Stimulated activated CD4-positive, alpha-beta T cell treated with anti-CD3 and anti-CD28 coated beads, Interleukin-4, amount 100 ng/mL, for 24 hours (primary cell): Measurements from ENCODE around the gene MACROD2.

Source experiments
- DNase-seq: peaks from one replicate; pipeline ENCODE4 v3.0.0-alpha.2; 2020

MACROD2 gene

DNA sequence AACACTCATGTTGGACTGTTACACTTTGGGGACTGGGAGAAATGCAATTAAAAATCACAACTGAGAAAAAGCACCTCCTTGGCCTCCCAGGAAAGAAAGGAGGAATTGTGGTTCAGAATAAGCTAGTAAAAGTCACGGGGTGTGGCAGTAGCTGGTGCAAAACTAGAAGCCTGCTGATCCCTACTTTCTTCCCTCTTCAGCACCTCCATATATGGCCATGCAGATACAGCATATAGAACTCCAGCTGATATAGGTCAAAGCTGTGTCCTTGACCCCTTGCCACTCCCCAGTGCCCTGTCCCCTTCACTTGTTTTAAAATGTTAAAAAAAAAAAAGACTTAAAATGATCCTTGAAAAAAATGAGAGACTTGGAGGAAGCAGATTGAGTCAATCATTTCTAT is 347.6 kb downstream of the MACROD2 start:
- no peak for DNase-seq

DNA sequence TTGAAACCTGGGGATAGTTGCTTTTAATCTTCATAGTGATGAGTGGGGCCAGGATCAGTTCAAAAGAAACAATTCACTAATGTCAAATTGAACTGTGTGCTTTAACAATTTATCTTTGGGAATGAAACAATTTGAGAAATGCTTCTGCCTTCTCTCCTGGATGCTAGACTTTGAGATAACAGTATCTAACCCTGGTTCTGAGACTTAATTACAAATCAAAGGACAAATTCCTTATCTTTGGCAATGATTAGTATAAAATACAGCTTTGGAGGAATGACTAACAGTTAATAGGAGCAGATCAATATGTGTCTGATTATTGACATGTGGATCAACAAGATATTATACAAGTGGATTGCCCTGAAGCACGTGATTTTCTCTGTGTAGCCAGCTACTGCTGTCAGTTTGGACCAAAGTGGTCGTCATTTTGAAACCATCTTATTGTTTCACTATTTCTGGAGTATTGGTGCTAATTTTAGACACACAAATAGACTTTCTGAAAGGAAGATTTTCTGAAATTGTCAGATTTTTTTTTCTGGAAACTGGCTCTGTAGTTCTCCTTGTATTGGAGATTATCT is 348.3 kb downstream of the MACROD2 start:
- DNase-seq, result no peak

DNA sequence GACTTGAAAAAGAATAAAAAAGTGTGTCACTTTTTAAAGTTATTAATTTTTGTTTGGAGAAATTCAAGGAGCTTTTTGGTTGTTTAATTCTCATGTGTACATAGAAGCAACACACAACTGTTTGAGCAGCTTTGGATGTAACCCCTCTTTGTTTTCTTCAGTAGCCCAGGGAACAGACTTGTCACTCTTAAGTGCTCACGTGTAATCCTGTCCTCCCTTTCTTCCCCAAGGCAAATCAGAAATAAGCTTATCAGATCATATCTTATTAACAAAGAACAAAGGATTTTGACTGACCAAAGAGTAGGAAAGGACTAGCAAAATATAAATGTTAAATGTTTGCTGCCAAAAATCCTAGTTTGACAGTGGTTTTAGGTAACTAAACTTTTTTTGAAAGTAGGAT is 349.4 kb downstream of the MACROD2 start:
- no peak for DNase-seq

DNA sequence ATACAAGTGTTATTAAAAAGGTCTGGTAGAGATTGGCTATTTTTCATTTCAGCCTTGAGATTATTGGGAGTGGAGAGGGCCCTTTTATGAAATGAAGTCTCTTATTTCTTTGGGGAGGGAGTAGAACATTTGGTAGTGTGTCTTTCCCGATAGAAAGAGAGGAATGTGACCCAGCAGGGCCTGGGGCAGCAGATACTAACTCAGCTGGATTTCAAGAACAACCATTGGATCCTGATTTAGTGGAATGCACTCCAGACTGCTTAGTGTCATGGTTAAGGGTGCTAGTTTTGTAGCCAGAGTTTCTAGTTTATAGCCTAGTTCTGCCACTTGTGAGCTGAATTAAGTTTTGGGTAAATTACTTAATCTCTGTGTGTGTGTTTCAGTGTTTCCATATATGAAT is 360.5 kb downstream of the MACROD2 start:
- DNase-seq, result no peak

DNA sequence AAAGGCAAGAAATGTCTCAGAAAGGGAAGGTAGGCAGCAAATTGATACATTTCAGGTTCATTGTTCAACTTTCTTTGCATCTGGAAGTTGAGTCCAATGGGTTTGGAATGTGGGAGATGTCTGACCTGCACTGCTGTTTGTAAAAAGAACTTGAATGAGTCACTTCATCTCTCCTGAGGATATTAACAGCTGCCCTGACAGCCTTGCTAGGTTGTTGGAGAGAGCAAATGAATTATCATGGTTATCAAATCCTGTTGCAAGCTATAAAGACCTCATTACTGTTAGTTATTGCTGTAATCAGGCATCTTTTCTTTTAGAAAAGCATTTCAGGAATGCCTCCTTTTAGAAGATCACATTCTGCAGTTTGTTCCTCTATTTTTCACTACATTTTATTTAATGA is 365.1 kb downstream of the MACROD2 start:
- no peak for DNase-seq

DNA sequence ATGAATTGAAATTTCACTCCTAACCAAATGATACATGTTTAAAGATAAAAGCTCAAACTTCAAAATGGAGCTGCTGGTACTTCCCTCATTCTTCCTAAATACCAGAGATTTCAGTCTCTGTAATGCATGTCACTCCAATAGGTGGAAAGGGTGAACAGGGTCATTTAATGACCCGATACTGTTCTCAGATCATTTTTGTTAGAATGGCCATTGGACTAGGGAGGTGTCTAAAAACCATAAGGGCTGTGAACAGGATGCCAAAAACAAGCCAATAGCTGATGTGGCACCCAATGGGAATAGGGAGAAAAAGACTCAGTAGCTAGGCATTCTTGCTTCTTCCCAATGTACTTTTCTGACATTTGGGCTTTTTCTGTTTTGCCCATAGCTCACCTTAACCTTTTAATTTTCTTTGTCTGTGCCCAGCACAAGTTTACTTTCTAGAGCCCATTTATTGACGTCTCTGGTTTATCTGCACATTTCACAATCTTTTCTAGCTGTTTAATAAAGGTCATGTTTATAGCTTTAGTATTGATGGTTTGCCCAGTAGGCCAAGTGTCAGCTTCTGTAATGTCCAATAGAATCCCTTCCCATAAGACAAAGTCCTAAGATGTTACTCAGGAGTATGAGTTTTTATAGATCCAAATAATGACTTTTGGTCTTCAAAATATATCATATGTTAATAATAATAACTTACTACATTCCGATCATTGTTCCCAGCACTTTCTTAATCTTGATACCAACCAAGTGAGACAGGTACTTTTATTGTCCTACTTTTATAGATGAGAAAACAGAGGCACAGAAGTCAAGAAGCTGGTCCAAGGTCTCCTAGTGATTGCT is 366.4 kb downstream of the MACROD2 start:
- no peak for DNase-seq

DNA sequence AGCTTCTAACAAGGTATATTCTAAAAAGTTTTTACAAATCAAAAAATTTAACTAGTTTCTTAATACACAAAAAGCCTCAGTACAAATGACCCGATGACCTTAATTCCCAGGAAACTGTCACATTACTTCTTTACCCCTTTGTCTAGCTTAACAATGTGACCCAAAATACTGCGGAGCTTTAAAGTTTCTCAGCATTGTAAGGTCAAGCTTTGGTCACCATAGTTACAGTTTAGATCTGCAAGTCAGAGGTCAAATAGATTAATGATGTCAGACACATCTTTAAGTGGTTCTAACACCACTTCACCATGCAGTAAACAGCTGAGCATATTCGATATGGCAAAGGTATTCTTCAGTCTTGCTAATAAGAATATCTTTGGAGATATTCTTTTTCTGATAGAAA is 378.9 kb downstream of the MACROD2 start:
- no peak for DNase-seq

DNA sequence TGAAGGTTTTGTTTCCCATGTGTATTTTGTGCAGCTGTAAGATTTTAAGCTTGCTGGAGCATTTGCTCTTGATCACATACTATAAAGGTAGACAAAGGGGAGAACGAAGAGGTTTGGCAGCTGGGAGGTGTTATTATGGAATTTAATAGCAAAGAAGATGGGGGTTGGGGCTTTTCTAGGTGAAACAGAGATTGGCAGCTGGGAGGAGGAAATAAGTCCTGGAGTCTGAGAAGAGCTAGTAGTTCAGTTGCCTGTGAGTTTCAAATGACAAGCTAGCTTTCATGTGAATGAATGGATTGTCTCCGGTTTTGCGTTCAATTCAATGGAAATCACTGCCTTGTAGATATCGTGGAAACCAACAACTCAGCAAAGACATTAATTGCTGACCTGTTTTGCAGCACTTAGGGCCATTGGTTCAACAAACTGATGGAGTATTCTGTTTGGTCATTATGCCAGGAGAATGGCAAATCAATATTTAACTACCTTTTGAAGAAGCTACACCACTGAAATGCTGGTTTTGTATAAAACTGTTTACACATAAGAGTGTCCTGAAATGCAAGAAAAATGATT is 380.2 kb downstream of the MACROD2 start:
- DNase-seq, result no peak

DNA sequence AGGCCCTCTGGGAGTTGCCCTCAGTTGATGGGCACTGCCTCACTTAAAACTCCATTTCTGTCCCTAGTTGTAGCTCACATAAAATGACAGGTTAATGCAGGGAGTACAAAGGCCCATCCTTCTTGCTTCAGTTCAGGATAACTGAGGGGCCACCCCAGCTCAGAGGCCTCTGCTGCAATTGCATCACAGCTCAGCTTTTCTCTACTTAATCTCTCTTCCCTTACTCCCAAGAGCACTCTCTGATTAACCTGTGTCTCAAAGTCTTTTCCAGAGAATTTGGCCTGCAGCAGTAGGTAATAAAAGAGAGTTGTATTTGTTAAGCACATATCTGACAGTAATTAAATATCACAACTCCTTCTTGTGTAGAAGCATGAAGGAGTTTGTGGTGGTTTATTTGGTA is 383.0 kb downstream of the MACROD2 start:
- no peak for DNase-seq

DNA sequence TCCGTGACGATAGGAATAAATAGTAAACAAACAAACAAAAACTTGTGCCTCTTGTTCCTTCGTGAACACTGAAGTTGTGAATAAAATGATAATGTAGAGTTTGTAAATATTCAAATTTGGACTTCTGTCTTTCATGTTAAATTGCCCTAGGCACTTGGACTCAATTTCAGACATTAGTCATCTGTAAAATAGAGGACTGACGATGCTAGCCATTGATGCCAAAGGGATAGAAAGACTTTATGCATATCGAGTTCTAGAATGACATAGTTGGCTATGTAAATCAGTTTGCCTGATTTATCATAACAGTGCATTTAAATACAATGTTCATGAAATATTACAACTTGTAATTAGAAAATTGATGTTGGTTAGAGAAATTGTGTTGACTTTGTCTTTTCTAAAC is 388.0 kb downstream of the MACROD2 start:
- DNase-seq, result no peak

DNA sequence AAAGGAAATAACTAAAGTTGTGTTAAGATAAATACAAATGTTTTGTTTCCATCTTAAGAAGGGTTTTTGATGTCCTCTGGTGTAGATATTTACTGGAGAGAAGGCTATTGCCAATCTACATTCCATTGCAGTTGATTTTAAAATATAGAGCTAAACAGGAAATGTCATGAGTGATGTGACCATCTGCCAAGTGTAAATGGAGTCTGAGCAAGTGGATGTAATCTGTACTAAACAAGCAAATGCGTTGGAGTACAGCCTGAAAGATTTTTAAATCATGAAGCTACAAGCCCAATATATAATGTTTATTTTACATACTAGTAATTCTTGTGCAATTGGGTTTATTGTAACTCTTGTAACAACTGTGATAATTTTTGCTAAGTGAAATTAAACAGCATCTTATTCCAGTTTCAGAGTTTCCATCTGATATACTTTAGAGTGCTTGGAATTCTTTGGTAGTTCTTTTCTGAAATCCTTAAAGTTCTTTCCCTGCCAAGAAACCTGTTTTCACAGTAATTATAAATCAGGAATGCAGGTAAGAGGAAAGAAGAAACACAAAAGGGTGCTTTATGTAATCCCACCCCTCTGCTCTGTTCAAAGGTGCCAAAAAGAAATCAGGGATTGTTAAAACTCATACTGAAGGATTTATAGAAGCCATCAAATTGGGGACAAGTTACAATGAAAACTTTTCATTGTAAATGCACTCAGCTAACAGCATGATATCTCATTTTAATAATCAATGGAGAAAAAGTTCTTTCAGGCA is 389.3 kb downstream of the MACROD2 start:
- no peak for DNase-seq

DNA sequence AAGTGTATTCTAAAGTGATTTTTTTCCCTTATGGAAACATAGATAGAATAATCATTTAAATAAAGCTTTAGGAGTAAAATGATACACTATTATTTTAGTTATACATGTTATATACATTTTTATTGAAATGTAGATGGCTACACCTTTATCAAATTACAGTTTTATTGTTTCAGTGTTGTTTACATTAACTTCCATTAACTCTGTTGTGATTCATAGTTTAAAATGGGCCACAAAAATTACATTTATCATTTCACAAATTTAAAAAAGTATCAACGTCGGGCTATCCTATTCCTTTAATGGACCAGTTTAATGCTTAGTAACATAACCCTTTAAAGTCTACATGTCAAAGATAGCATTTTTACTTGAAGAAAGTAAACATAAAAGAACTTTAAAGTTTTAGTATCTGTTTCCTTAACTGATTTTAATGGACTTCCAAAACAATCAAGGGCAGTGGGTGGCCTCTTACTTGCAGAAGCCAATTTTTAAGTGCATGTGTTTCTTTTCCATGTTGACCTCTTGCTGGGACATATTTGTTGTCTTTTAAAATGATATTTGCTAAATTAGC is 389.9 kb downstream of the MACROD2 start:
- no peak for DNase-seq

DNA sequence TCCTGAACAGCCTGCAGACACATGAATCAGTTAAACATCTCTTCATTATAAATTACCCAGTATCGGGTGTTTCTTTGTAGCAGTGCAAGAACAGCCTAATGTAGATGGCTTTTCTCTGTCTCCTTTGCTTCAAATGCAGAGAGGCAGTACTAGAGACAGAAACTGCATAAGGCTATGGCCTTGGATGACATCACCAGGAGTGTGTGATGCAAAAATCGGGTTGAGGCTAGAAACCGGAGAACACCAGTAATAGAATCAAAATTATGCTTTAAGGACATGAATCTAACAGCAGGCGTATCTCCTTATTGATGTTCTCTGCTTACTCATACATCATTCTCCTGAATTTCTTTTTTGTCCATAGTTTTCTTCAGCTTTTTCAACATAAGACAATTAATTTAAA is 391.4 kb downstream of the MACROD2 start:
- no peak for DNase-seq

DNA sequence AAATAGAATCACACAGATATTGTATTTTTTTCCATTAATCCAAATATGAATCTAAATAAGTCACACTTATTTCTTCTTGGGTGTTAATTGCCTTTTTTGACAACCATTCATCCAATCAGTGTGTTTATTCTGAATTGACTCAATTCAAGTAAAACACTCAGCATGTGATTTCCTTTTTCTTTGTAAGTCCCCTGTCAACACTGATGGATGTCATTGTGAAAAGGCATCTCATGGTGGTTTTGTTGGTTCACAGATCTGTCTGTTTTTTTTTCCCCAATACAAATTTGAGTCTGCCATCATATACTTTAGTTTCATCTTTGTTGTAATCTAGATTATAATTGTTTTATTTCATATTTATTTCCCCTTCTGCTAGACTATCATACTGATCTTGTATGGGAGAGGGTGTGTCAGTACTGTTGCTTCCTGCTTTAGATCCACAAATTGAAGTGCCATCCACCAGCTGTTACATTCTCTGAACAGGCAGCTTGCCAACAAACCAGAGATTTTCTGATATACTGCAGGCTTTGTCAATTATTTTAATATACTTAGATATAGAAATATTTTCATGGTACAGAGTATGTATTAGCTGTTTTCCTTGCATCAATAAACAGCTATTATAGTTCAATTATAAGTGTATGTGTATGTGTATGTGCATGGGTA is 406.3 kb downstream of the MACROD2 start:
- DNase-seq, result no peak

DNA sequence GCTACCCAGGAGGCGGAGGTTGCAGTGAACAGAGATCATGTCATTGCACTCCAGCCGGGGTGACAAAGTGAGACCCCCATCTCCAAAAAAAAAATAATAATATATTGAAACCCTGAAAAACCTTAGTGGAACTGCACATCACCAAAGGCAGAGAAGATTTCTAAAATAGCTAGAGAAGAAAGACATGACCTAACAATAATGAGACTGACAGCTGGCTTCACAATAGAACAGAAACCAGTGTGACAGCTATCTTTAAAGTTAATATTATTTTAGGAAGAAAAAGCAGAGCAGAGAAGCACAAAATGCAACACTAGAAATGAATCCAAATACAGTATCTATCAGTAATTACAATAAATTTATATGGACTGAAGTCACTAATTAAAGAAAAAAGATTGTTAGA is 409.2 kb downstream of the MACROD2 start:
- DNase-seq, result no peak

DNA sequence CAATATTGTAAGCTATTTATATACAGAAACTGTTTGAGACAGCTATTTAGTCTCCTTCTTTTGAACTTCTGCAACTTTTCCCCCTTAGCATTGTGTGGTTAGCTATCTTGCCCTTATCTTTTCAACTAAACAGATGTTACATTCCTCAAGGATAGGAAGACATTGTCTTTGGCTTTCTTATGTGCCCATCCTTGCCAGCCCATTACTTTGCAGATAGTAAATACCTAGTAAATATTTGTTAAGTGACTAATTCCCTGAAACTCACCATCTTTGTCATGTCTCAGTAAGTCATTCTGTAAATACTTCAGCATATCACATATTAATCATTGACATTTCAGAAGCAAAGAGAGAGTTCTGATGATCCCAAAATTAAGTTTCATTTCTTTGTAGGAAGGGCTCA is 411.2 kb downstream of the MACROD2 start:
- DNase-seq, result no peak

DNA sequence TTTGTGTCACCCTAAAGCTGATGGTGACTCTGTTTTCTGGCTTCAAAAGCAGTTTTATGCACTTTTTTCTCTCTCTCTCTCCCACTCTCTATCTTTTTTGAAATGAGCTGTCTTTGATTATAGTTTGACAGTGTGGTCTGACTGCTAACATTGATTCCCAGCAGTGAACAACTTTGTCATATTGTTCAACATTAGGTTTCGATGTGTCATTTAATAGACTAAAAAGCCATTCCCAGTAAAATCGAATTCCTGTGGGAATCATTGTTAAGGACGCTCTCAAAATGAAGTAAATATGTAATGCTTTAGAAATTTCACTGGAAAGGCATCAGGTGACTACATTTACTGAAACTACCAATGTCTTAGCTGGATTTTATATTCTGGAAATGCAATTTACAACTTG is 412.0 kb downstream of the MACROD2 start:
- no peak for DNase-seq

DNA sequence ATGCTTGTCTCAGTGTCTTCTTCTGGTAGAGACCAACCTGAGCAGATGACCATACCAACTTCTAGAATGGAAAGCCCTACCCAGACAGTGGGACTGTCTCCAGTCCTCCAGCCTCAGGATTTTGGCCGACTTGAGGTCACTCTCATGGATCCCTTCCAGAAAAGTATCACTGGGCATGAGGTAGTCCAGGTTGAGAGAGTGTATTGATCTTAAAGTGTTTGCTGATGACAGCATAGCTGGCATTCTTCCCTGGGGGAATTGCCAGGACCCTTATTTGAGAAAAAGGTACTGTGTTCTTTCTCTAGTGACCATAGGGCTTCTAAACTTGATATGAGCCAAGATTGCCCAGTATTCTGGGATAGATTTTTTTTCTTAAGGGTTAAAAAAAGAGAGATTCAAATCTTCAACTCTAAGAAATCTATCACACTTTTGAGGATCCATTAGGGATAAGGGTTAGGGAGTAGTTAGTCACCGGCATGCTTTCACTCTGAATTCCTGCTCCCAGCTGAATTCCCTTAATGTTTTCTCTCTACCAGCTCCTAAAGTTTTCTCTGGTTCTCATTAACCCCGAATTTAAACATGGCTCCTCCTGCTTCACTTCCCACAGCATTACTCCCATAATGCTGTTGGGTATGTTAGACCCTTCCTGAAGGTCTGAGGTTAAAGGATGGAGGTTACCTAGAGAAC is 415.7 kb downstream of the MACROD2 start:
- no peak for DNase-seq

DNA sequence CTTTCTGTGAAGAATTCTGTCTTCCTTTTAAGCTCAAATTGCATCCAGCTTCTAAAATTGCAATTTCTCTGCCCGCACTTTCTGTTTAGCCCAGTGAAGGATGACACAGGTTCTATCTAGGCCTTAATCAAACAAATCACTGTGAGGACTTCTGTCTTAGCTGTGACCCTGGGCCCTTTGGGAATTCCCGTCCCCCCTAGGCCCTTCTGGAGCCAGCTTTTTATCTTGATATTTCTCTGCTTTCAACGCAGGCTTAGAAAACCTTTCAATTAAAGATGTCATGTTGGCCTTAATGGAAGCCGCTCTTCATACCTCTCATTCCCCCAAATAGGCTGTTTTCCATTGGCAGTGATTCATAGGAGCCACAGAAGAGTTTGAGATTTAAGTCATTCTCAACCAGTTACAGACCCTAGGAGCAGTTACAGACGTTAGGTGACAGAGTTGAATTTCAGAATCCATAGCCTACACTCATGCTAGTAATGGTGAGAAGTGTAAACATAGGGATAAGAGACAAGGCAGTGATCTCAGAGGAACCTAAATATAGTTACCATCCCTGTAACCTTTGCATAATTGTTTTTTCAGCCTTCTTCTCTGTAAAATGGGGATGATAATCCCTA is 416.9 kb downstream of the MACROD2 start:
- no peak for DNase-seq

DNA sequence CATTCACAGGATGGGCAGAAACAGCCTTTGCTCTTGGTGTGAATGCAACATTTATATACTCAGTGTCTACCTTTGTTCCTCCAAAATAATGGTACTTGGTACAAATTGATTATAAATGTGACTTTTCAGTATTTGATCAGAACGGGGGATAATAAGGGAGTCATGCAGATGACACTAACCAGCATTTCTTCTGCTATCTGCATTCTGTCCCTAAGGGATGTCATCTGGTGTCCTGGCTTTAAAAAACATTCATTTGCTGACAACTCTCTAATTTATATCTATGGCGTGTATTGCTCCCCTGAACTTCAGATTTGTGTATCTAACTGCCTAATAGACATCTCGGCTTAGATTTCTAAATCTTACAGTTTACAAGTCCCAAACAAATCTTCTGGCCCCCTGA is 418.5 kb downstream of the MACROD2 start:
- DNase-seq, result no peak

DNA sequence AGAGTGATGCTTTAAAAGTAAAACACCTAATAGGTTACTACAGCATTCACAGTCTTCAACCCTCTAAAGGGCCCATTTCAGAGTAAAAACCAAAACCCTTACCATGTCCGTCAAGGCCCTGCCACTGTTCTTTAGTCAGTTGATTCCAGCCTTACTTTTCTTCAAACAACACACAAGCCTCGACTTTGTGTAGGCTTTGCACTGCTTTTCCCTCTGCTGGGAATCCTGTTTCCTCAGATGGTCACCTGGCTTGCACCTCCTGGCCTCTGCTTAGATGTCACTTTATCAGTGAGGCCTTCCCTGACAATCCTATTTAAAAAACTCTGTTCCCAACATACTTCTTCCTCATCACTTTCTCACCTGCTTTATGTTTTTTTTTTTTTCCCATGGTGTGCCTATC is 419.2 kb downstream of the MACROD2 start:
- DNase-seq, result no peak

DNA sequence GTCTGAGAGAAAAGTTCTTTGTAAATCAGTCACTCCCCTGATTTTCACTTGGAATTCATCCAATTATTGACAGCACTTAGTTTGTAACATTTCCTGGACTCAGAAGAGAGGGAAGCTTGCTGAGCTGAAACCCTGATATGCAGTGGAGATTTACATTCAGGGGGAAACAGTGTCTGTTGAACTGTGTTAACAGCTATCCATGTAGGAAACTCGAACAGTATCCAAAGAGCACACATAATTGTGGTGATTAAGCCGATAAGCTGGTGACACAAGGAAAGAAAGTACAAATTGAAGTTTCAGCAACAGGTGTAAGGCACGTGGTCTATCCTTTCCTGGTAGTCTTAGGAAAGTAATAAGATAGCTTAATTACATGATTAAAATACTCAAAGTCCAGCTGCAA is 420.2 kb downstream of the MACROD2 start:
- no peak for DNase-seq
